Mesendoderm (in vitro differentiated cells): ENCODE data around the gene PSTPIP2.

Source experiments
- DNase-seq: peaks from one replicate; pipeline ENCODE4 v3.0.0; 2013
- H2AK5ac ChIP-seq: 2 replicates; pipeline ENCODE4 v1.6.1; 2013; ENCODE audit warnings: low read length, inconsistent platforms
- H2BK120ac ChIP-seq: 2 replicates; pipeline ENCODE4 v1.6.1; 2013; ENCODE audit warnings: low read depth, mild to moderate bottlenecking, low read length, moderate library complexity, mixed read lengths
- H2BK15ac ChIP-seq: replicated peaks from 2 replicates; pipeline ENCODE4 v1.6.1; 2013; ENCODE audit warnings: low read depth, mild to moderate bottlenecking, moderate library complexity
- H2BK5ac ChIP-seq: 2 replicates; pipeline ENCODE4 v1.6.1; 2013; ENCODE audit warnings: low read length, inconsistent platforms
- H3K18ac ChIP-seq: 2 replicates; pipeline ENCODE4 v1.6.1; 2013; ENCODE audit warnings: mild to moderate bottlenecking, low read length, mixed read lengths
- H3K23ac ChIP-seq: one replicate; pipeline ENCODE4 v1.6.1; 2013; ENCODE audit warnings: low read length
- H3K27ac ChIP-seq: 2 replicates; pipeline ENCODE4 v1.5.1; 2013; ENCODE audit warnings: low read depth, mild to moderate bottlenecking, inconsistent platforms, low read length, moderate library complexity
- H3K27me3 ChIP-seq: 2 replicates; pipeline ENCODE4 v1.6.1; 2013; ENCODE audit warnings: low read length, control low read depth, mild to moderate bottlenecking, inconsistent platforms; ENCODE audit not compliant: insufficient read depth, poor library complexity
- H3K36me3 ChIP-seq: 2 replicates; pipeline ENCODE4 v1.6.1; 2013; ENCODE audit warnings: low read length, inconsistent platforms; ENCODE audit not compliant: control insufficient read depth, insufficient read depth
- H3K4ac ChIP-seq: one replicate; pipeline ENCODE4 v1.6.1; 2013; ENCODE audit warnings: low read depth, mild to moderate bottlenecking, low read length, moderate library complexity
- H3K4me1 ChIP-seq: 2 replicates; pipeline ENCODE4 v1.6.1; 2013; ENCODE audit warnings: low read depth, low read length, inconsistent platforms; ENCODE audit not compliant: control insufficient read depth
- H3K4me2 ChIP-seq: 2 replicates; pipeline ENCODE4 v1.6.1; 2013; ENCODE audit warnings: low read length
- H3K4me3 ChIP-seq: 2 replicates; pipeline ENCODE4 v1.5.1; 2013; ENCODE audit warnings: mild to moderate bottlenecking, low read length
- H3K56ac ChIP-seq: one replicate; pipeline ENCODE4 v1.6.1; 2013; ENCODE audit warnings: low read length
- H3K79me1 ChIP-seq: 2 replicates; pipeline ENCODE4 v1.6.1; 2013; ENCODE audit warnings: low read length, inconsistent platforms
- H3K79me2 ChIP-seq: 2 replicates; pipeline ENCODE4 v1.6.1; 2013; ENCODE audit warnings: mild to moderate bottlenecking, low read length; ENCODE audit not compliant: control insufficient read depth, insufficient read depth
- H3K9ac ChIP-seq: 2 replicates; pipeline ENCODE4 v1.6.1; 2013; ENCODE audit warnings: low read length, inconsistent platforms
- H4K5ac ChIP-seq: one replicate; pipeline ENCODE4 v1.6.1; 2013; ENCODE audit warnings: low read length
- H4K8ac ChIP-seq: one replicate; pipeline ENCODE4 v1.6.1; 2013; ENCODE audit warnings: low read depth, mild to moderate bottlenecking, control low read depth, low read length, moderate library complexity
- WGBS: extraction: QIAGEN DNeasy Blood & Tissue Kit; methylation state at CpG from one replicate; pipeline ENCODE4 v1.1.7; 2013; ENCODE audit warnings: low lambda C conversion rate, missing lambda C conversion rate; ENCODE audit not compliant: insufficient coverage; ENCODE audit errors: extremely low coverage; 5-methylcytosine and 5-hydroxymethylcytosine counted together

Gene PSTPIP2

DNA sequence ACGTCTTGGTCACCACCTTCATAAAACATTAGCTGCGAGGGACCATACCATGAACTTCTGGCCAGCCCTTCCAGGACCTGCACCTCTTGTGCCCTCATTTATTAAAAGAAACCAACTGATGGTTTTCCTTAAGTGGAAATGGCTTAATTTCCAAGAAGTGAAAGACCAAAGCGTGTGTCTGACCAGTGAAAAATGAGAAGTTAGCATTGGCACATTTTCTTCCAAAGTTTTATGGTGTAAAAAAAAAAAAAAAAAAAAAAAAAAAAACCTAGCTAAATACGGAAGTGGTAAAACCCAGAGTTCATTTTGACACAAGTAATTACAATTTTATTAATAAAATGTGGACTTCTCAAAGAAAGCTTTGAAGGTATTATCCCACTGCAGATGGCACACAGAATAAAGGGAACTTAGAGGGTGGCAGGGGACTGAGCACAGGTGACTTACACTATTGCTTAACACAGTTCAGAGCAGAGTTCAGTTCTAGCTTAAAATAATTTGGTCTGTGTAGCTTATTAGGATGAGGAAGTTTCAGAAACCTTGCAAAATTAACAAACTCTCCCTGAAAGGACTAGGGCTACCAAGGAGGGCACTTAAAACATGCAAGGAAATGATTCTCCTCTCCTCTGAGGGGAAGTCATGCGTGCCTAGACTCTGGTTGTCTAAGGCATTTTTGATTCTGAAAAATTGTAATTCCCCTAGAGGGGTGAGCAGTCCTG is 62.8 kb downstream of the PSTPIP2 start:
- no peak overlapping the region for H3K4ac ChIP-seq
- H2BK5ac ChIP-seq = no peak overlapping the region
- no peaks in the 10 kb centered on the region for H3K36me3 ChIP-seq
- H3K79me1 ChIP-seq = no peaks in the 10 kb centered on the region
- H2BK15ac ChIP-seq = no peak overlapping the region
- no CpG with 5 or more reads among the region's 5 CpGs for WGBS
- no peak overlapping the region for H3K18ac ChIP-seq
- H4K5ac ChIP-seq = no peak overlapping the region
- no peak overlapping the region for H3K23ac ChIP-seq
- H3K9ac ChIP-seq = no peak overlapping the region
- DNase-seq = no peak
- no peak overlapping the region for H2BK120ac ChIP-seq
- H3K56ac ChIP-seq = no peak overlapping the region
- H3K27me3 ChIP-seq = no peaks in the 10 kb centered on the region
- no peaks in the 10 kb centered on the region for H3K4me1 ChIP-seq
- H2AK5ac ChIP-seq = no peak overlapping the region
- no peak overlapping the region for H3K4me2 ChIP-seq
- H3K27ac ChIP-seq = no peak overlapping the region
- H3K4me3 ChIP-seq = no peak overlapping the region
- H3K79me2 ChIP-seq = no peaks in the 10 kb centered on the region
- no peak overlapping the region for H4K8ac ChIP-seq

DNA sequence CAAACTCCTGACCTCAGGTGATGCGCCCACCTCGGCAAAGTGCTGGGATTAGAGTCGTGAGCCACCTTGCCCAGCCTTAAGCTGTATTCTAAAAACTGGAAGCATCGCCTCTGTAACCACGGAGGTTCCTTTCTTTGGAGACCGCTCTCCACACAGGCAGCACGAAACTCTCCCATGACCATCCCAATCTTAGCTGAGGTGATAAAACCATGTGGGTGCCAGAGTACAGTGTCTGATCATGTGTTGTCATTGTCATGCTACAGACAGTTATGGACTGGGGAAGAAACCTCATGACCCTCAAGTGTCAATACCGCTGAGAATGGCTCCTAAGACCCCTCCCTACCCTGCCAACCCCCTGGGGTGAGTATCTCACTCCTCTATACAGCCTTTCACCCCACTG is 63.5 kb downstream of the PSTPIP2 start:
- Histone ChIP-seq H3K18ac (no peak overlapping the region), H2BK120ac (no peak overlapping the region), H4K8ac (no peak overlapping the region), H3K56ac (no peak overlapping the region), H3K79me2 (no peaks in the 10 kb centered on the region), H3K4me3 (no peak overlapping the region), H3K4me1 (no peaks in the 10 kb centered on the region), H3K4ac (no peak overlapping the region), H4K5ac (no peak overlapping the region), H3K27me3 (no peaks in the 10 kb centered on the region), H3K79me1 (no peaks in the 10 kb centered on the region), H3K36me3 (no peaks in the 10 kb centered on the region), H3K9ac (no peak overlapping the region), H3K4me2 (no peak overlapping the region), H3K23ac (no peak overlapping the region), H2BK15ac (no peak overlapping the region), H3K27ac (no peak overlapping the region), H2AK5ac (no peak overlapping the region), H2BK5ac (no peak overlapping the region)
- no CpG with 5 or more reads among the region's 8 CpGs for WGBS
- no peak for DNase-seq

DNA sequence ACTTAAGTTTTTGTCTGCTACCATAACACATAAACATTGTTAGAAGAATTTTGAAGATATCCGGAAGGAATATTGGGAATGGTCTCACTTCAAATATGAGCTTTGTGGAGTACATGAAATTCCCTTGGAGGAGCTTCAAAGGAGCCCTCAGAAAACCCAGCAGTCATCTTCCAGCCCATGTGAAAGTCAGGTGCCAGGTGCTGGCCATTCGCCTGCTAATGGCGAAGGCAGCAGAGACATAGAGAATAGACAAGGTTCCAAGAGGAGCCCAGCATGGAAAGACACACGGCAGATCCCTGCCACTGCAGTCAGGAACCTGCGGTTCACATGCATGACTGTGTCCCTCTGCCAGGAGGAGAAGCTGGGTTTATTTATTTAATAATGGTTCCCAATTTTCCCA is 64.9 kb downstream of the PSTPIP2 start:
- WGBS = no CpG with 5 or more reads among the region's 5 CpGs
- no peak overlapping the region for H3K4me2 ChIP-seq
- no peak overlapping the region for H3K56ac ChIP-seq
- no peaks in the 10 kb centered on the region for H3K4me1 ChIP-seq
- H3K27ac ChIP-seq = no peak overlapping the region
- no peaks in the 10 kb centered on the region for H3K36me3 ChIP-seq
- H3K27me3 ChIP-seq = no peaks in the 10 kb centered on the region
- no peaks in the 10 kb centered on the region for H3K79me2 ChIP-seq
- no peak overlapping the region for H2BK120ac ChIP-seq
- no peak overlapping the region for H2AK5ac ChIP-seq
- H3K18ac ChIP-seq = no peak overlapping the region
- no peak overlapping the region for H3K23ac ChIP-seq
- no peak overlapping the region for H2BK15ac ChIP-seq
- H3K79me1 ChIP-seq = no peaks in the 10 kb centered on the region
- H3K9ac ChIP-seq = no peak overlapping the region
- H4K8ac ChIP-seq = no peak overlapping the region
- no peak overlapping the region for H2BK5ac ChIP-seq
- H4K5ac ChIP-seq = no peak overlapping the region
- no peak for DNase-seq
- H3K4ac ChIP-seq = no peak overlapping the region
- no peak overlapping the region for H3K4me3 ChIP-seq

DNA sequence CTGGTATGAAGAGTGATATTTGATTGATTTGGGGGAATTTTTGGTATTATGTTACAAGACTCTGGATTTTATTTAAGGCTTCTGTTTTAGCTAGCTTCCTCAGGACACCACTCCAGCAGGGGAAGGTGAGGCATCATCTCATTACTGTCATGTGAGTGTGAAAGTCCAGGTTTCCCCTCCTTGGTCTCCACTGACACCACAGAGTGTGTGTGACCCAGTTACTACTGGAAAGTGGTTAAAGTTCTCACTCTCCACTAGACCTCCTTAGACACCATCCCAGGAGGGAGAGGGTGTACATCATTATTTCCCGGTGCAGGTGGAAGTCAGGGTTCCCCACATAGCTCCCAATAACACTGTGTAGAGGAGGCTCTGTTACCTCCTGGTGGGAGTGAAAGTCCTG is 69.1 kb downstream of the PSTPIP2 start:
- Histone ChIP-seq H4K5ac (no peak overlapping the region), H2BK5ac (no peak overlapping the region), H4K8ac (no peak overlapping the region), H3K4me1 (no peaks in the 10 kb centered on the region), H3K4me2 (no peak overlapping the region), H2BK15ac (no peak overlapping the region), H3K9ac (no peak overlapping the region), H3K4me3 (no peak overlapping the region), H3K56ac (no peak overlapping the region), H3K27me3 (no peaks in the 10 kb centered on the region), H3K27ac (no peak overlapping the region), H3K36me3 (no peaks in the 10 kb centered on the region), H3K23ac (no peak overlapping the region), H3K79me2 (no peaks in the 10 kb centered on the region), H3K18ac (no peak overlapping the region), H3K79me1 (no peaks in the 10 kb centered on the region), H2AK5ac (no peak overlapping the region), H2BK120ac (no peak overlapping the region), H3K4ac (no peak overlapping the region)
- no CpG with 5 or more reads among the region's 1 CpG for WGBS
- no peak for DNase-seq

DNA sequence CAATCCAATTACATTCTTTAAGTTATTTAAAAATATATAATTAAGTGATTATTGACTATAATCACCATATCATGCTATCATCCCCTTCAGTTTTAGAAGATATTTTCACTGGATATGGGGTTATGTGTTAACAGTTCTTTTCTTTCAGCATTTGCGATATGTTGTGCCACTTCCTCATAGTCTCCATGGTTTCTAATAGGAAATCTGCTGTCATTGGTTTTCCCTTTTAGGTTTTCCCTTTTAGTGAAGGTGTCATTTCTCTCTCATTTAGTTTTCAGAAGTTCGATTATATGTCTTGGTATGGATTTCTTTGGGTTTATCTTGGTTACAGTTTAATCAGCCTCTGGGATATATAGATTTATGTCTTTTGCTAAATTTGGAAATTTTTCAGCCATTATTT is 70.2 kb downstream of the PSTPIP2 start:
- no peak overlapping the region for H4K5ac ChIP-seq
- no peaks in the 10 kb centered on the region for H3K79me1 ChIP-seq
- no peak overlapping the region for H2AK5ac ChIP-seq
- peaks cover 3% of the 10 kb centered on the region for H3K4me1 ChIP-seq
- no CpG with 5 or more reads among the region's 2 CpGs for WGBS
- H2BK120ac ChIP-seq = no peak overlapping the region
- no peak overlapping the region for H3K18ac ChIP-seq
- no peak overlapping the region for H3K23ac ChIP-seq
- no peak overlapping the region for H3K4me2 ChIP-seq
- no peak overlapping the region for H3K9ac ChIP-seq
- no peaks in the 10 kb centered on the region for H3K36me3 ChIP-seq
- H3K56ac ChIP-seq = no peak overlapping the region
- no peak overlapping the region for H2BK5ac ChIP-seq
- no peak overlapping the region for H4K8ac ChIP-seq
- no peaks in the 10 kb centered on the region for H3K27me3 ChIP-seq
- H2BK15ac ChIP-seq = no peak overlapping the region
- no peaks in the 10 kb centered on the region for H3K79me2 ChIP-seq
- DNase-seq = no peak
- H3K4ac ChIP-seq = no peak overlapping the region
- H3K4me3 ChIP-seq = no peak overlapping the region
- H3K27ac ChIP-seq = no peak overlapping the region

DNA sequence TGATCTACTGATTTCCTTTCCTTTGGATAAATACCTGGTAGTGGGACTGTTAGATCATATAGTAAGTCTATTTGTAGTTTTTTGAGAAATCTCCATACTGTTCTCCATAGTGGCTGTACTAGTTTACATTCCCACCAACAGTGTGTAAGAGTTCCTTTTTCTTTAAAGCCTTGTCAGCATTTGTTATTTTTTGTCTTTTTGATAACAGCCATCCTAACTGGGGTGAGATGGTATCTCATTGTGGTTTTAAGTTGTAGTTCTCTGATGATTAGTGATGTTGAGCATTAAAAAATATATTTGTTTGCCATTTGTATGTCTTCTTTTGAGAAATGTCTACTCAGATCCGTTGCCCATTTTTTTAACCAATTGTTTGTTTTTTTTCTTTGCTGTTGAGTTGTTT is 71.0 kb downstream of the PSTPIP2 start:
- Histone ChIP-seq H2BK15ac (no peak overlapping the region), H3K79me2 (no peaks in the 10 kb centered on the region), H3K4me1 (peaks cover 3% of the 10 kb centered on the region), H2BK5ac (no peak overlapping the region), H3K4me2 (no peak overlapping the region), H3K79me1 (no peaks in the 10 kb centered on the region), H3K36me3 (no peaks in the 10 kb centered on the region), H3K56ac (no peak overlapping the region), H2BK120ac (no peak overlapping the region), H3K9ac (no peak overlapping the region), H3K4me3 (no peak overlapping the region), H3K18ac (no peak overlapping the region), H2AK5ac (no peak overlapping the region), H3K27me3 (no peaks in the 10 kb centered on the region), H4K5ac (no peak overlapping the region), H3K4ac (no peak overlapping the region), H3K23ac (no peak overlapping the region), H4K8ac (no peak overlapping the region), H3K27ac (no peak overlapping the region)
- WGBS = no CpG with 5 or more reads among the region's 1 CpG
- no peak for DNase-seq
